Measurements from ENCODE around the gene CERT1.
"Not testable (repeated sequence)": the region's sequence is repeated elsewhere in the genome, so short reads cannot be mapped to it uniquely, and the experiment has no call there.

CERT1 gene, protein sequence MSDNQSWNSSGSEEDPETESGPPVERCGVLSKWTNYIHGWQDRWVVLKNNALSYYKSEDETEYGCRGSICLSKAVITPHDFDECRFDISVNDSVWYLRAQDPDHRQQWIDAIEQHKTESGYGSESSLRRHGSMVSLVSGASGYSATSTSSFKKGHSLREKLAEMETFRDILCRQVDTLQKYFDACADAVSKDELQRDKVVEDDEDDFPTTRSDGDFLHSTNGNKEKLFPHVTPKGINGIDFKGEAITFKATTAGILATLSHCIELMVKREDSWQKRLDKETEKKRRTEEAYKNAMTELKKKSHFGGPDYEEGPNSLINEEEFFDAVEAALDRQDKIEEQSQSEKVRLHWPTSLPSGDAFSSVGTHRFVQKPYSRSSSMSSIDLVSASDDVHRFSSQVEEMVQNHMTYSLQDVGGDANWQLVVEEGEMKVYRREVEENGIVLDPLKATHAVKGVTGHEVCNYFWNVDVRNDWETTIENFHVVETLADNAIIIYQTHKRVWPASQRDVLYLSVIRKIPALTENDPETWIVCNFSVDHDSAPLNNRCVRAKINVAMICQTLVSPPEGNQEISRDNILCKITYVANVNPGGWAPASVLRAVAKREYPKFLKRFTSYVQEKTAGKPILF

DNA sequence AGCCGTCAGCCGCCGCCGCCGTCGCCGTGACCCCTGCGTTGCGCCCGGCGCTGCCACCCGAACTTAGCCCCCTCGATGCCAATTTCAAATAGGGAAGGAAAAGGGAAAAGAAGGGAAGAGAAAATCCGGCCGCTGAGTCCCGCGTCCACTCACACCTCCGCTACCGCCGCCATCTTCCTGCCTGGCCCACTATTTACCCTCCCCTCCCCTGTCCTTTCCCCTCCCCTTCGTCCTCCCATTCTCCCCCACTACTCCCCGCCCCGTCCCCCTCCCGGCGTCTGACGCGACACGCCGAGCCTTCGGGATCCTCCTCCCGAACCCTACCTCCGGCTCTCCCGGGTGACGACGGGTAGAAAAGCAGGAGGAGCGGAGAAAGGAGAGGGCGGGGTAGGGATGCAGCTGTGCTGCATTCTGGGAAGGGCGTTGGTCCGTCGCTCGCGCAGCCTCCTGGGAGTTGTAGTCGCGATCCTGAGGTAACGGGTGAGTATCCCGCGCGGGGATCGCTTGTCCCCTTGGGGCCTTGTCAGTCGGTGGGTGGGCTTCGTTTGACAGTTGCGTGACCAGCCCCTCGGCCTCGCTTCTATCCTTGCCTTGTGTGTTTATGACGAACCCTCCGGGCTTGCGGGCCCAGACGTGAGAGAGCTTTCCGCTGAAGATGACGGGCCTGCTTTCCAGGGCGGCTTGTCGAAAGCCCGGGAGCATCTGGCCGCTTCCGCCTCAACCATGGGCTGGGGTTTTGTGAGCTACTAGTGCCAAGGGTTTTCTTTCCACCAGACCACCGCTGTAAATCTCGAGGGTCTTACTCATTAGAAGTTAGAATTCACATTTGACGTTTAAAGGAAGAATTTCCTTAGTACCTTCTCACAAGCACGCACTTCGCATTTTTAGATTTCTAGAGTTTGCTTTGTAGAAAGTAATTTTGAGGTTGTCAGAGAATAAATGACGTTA lies at the start of gene CERT1, which contains the start of gene POLK:
Gene CERT1 (minus strand): TSS at position 195 of the 948 bp plus-strand sequence. CDS start 422 bp downstream, outside the sequence.
Gene POLK (plus strand): TSS at position 457 of the 948 bp plus-strand sequence.
- peak; percentile 98 for DNase-seq (ENCODE audit: low read depth in 2 of 2)

DNA sequence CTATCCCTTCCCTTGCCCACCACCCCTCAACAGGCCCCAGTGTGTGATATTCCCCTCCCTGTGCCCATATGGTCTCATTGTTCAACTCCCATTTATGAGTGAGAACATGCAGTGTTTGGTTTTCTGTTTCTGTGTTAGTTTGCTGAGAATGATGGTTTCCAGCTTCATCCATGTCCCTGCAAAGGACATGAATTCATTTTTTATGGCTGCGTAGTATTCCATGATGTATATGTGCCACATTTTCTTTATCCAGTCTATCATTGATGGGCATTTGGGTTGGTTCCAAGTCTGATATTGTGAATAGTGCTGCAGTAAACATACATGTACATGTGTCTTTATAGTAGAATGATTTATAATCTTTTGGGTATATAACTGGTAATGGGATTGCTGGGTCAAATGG lies 49.2 kb upstream of the CERT1 start:
- DNase-seq (ENCODE audit: low read depth in 2 of 2) = not testable (repeated sequence)

DNA sequence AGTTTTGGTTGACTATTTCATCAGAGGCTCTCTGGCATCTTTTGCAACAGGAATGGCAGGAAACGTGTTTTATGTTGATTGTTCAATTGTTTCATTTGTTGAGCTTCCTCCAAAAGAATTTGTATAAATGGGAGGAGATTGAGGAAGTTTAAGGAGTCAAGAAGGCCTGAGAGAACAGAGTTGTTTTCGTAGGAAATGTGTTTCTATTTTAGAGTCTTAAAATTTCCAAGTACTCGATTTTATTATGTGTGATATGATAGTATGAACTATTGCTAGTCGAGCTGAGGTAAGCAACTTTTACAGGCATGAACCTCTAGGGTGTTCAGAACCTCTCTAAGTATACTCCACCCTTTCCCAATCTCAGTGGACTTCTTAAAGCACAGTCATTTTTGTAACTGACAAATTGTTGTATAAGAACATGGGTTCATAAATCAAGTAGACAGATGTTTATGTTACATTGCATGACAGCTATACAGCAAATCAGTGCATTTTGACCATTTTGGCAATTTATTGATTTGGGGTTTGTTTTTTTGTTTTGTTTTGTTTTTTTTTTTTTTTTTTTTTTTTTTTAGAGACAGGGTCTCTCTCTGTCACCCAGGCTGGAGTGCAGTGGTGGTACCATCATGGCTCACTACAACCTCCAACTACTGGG lies 47.7 kb upstream of the CERT1 start:
- DNase-seq (ENCODE audit: low read depth in 2 of 2) = no peak

DNA sequence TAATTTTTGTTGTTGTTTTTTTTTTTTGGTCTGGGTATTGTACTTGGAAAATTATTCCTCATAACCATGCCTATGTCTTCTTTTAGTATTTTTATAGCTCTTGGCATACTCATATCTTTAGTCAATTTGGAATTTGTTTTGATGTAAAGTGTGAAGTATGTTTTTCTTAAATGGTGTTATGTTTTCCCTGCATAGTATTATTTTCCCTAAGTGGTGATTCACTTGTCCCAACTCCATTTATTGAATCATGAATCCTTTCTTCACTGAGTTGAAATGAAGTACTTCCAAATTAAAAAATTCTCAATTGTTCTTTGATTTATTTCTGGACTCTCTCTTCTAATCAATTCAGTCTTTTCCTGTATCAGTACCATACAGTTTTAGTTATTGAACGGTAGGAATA lies 46.8 kb upstream of the CERT1 start:
- DNase-seq (ENCODE audit: low read depth in 2 of 2) = no peak

DNA sequence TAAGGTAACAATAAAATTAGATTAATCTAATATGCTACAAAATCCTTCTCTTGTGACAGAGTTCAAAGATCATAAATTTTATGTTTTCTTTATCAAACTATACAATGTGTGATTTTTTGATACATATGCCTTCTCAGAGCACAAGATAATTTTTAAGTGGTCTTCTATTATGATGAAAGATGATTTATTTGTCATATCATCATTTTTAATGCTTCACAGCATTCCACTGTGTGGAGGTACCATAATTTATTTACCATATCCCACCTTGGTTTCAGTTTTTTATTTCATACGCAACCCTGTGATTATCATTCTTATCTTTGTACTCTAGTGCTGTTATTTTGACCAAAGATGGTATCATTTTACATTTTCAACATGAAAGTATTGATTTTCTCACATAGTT lies 41.9 kb upstream of the CERT1 start:
- DNase-seq (ENCODE audit: low read depth in 2 of 2) = no peak

DNA sequence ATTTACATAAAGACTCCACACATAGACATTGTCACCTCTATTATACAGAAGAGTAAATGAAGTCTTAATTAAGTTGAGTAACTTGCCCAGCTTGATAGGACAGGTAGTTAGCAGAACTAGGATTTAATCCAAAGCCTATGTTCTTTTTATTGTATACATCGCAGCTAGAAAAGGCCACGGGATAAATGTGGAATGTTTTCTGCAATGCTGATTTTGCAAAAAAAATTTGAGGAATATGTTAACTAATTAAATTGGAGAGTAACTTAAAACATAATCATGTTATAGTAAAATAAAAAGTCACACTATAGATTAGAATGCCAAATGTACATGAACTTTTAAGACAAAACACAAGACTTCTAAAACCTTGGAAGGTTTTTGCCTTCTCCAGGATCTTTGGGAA lies 41.3 kb upstream of the CERT1 start:
- DNase-seq (ENCODE audit: low read depth in 2 of 2) = no peak

DNA sequence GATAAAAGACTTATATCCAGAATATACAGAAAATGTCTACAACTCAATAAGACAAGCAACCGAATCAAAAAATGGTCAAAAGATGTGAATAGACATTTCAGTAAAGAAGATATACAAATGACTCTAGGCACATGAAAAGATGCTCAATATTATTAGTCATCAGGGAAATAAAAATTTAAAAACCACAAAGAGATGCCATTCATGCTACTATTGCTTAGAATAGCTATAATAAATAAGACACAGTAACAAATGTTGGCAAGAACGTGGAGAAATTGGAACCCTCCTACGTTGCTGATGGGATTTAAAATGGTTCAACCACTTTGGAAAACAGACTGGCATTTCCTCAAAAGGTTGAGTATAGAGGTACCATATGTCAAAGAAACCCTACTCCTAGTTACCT lies 40.0 kb upstream of the CERT1 start:
- DNase-seq (ENCODE audit: low read depth in 2 of 2) = peak; percentile 32 to 49

DNA sequence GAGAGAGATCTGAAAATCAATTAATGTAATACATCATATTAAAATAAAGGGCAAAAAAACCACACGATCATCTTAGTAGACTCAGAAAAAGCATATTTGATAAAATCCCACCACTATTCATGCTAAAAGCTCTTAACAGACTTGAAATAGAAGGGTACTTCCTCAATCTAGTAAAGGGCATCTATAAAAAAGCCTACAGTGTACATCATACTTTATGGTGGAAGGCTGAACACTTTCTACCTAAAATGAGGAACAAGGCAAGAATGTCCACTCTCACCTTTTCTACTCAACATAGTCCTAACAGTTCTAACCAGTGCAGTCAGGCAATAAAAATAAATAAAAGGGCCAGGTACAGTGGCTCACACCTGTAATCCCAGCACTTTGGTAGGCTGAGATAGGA lies 39.2 kb upstream of the CERT1 start:
- DNase-seq (ENCODE audit: low read depth in 2 of 2) = no peak

DNA sequence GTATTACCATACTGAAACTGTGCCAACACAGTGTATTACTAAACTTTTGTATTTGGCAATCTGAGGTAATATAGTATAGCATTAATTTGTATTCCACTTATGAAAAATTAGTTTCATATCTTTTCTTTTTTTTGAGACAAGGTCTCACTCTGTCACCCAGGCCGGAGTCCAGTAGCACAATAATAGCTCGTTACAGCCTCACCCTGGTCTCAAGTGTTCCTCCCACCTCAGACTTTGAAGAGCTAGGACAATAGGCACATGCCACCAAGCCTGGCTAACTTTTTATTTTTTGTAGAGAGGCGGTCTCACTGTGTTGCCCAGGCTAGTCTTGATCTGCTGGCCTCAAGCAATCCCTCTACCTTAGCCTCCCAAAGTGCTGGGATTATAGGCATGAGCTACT lies 36.4 kb upstream of the CERT1 start:
- DNase-seq (ENCODE audit: low read depth in 2 of 2) = no peak

DNA sequence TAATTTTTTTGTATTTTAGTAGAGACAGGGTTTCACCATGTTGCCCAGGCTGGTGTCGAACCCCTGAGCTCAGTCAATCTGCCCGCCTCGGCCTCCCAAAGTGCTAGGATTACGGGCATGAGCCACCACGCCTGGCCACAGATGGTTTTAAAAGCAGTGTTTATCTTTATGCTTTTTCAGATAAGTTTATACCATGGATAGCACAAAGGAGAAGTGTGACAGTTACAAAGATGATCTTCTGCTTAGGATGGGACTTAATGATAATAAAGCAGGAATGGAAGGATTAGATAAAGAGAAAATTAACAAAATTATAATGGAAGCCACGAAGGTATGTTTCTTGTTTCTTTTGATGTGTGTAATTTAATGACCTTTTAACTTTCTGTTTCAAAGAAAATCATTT lies 35.4 kb upstream of the CERT1 start:
- DNase-seq (ENCODE audit: low read depth in 2 of 2) = no peak

DNA sequence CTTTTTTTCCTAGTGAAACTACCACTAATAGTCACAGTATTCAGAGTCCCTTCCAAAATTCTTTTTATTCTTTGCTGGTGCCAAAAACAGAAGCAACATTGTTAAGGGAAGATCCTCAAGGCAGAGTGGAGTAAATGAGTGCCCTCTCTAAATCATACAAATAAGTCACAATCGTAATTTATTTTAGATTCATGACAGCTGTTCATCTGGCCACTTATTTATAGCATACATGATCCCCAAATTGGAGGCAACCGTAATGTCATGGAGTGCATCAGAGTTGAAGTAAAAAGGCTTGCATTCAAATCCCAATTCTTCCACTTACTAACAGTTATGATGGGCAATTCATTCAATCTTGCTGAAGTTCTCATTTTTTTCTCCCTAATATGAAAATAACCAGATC lies 33.7 kb upstream of the CERT1 start:
- DNase-seq (ENCODE audit: low read depth in 2 of 2) = no peak

DNA sequence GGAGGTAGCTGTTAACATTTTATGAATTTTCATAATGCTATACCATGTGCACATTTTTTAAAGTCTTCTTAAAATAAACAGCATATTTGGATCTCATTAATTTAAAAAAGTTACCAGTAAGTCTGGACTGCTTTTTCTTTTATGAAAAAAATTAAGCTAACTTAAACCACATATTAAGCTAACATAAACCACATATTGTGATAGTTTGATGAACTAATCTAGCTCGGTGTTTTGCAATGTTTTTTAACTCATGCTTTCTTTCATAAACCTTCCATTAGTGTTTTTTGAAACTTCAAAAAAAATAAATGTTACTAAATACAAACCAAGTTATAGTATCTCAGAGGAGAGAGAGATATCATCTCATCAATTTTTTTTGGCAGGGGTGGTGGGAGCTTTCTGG lies 26.8 kb upstream of the CERT1 start:
- DNase-seq (ENCODE audit: low read depth in 2 of 2) = no peak

DNA sequence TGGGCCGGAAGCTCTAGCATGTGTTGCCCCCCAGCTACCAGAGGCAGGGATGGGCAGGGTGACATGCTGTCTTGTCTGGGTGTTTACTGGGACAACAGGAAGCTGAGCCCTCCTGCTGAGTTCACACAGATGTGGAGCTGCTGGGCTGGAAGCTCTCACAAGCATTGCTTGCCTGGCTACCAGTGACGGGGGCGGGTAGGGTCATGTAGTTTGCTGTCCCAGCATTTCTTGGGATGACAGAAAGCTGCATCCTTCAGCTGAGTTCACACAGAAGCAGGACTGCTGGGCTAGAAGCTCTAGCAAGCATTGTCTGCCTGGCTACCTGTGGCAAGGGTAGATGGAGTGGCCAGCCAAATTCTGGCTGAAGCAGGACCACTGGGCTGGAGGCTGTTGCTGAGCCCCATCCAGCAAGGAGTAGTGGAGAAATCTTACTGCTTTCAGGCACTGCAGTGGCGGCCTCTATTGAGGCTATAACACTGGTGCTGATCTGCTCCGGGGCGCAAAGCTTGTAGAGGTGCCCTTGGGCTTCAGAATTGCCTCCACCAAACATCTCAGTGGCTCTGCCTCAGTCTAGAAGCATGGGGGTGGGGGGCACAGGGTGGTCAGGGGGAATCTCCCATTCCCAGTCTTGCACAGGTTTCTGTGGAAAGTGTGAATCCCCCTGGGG lies 25.4 kb upstream of the CERT1 start:
- DNase-seq (ENCODE audit: low read depth in 2 of 2) = no peak

DNA sequence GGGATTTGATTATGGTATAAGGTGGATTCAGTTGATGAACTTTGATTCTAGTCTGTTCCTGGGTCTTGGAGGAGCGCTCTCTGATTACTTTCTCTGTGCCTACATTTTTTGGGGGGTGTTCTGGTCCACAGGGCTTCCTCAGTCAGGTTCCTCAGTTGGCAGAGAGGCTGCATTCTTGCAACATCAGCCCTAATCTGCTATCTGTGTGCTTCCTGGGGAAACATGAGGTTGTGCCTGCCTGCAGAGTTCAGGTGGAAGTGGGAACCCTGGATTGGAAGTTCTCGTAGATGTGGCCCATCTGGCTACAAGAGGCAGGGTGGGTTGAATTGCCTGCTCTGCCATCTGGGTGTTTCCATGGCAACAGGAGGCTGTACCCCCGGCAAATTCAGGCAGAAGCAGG lies 24.7 kb upstream of the CERT1 start:
- DNase-seq (ENCODE audit: low read depth in 2 of 2) = no peak

DNA sequence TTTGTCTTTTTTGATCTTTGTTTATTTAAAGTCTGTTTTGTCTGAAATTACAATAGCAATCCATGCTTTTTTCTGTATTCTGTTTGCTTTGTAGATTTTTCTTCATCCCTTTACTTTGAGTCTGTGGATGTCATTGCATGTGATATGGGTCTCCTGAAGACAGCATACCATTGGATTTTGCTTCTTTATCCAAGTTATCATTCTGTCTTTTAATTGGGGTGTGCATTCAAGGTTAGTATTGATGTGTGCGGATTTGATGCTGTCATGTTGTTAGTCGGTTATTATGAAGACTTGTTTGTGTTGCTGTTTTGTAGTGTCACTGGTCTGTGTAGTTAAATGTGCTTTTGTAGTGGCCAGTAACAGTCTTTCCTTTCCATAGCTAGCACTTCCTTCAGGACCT lies 23.3 kb upstream of the CERT1 start:
- no peak for DNase-seq (ENCODE audit: low read depth in 2 of 2)

DNA sequence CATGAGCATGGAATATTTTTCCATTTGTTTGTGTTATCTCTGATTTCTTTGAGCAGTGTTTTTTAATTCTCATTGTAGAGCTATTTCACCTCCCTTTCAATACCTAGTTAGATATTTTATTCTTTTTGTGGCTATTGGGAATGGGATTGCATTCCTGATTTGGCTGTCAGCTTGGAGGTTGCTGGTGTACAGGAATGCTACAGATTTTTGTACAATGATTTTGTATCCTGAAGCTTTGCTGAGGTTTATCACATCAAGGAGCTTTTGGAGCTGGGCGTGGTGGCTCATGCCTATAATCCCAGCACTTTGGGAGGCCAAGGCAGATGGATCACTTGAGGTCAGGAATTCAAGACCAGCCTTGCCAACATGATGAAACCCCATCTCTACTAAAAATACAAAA lies 22.3 kb upstream of the CERT1 start:
- DNase-seq (ENCODE audit: low read depth in 2 of 2) = peak; percentile 42 to 44

DNA sequence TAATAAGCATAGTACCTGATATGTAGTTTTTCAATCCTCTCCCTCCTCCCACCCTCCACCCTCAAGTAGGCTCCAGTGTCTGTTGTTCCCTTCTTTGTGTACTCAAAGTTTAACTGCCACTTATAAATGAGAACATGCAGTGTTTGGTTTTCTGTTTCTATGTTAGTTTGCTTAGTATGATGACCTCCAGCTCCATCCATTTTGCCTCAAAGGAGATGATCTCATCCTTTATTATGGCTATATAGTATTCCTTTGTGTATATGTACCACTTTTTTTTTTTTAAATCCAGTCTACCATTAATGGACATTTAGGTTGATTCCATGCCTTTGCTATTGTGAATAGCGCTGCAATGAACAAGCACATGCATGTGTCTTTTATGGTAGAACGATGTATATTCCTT lies 20.8 kb upstream of the CERT1 start:
- no peak for DNase-seq (ENCODE audit: low read depth in 2 of 2)

DNA sequence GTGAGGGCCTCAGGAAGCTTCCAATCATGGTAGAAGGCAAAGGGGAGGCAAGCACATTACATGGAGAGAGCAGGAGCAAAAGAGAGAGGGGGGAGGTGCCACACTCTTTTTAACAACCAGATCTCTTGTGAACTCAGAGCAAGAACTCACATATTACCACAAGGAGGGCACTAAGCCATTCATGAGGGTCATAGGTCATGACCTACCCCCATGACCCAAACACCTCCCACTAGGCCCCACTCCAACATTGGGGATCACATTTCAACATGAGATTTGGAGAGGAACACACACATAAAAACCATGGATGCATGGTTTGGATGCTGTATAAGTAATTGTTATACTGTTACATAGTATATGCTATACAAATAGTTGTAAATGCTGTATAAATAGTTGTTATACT lies 17.8 kb upstream of the CERT1 start:
- DNase-seq (ENCODE audit: low read depth in 2 of 2) = no peak

DNA sequence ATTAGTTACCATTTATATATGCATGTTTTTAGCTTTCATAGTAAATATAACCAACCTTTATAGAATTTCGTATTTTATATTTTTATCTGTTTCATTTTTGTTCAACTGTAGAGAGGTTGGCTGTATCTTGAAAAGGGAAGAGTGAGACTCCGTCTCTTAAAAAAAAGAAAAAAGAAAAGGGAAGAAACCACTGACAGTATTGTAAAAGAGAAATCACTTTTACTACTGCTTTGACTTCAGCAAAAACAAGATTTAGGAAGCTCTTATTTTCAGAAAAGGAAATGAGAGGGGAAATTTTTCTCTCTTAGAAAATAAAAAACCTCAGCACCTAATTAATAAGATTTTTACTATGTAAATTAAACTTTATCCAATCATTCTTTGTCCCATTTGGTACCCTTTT lies 14.6 kb upstream of the CERT1 start:
- no peak for DNase-seq (ENCODE audit: low read depth in 2 of 2)

DNA sequence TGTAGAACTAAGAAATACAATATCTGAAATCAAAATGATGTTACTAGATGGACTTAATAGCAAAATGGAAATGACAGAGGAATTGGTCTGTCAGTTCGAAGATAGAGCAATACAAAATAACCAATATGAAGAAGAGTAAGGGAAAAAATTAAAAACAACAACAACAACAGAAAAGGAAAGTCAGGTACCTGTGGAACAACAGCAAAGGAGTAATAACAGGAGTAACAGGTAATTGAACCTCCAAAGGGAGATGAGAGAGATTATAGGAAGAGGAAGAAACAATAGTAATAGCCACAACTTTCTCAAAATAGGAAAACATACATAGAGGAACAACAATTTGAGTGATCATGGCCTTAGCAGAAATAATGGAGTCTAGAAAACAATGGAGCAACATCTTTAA lies 13.9 kb upstream of the CERT1 start:
- no peak for DNase-seq (ENCODE audit: low read depth in 2 of 2)

DNA sequence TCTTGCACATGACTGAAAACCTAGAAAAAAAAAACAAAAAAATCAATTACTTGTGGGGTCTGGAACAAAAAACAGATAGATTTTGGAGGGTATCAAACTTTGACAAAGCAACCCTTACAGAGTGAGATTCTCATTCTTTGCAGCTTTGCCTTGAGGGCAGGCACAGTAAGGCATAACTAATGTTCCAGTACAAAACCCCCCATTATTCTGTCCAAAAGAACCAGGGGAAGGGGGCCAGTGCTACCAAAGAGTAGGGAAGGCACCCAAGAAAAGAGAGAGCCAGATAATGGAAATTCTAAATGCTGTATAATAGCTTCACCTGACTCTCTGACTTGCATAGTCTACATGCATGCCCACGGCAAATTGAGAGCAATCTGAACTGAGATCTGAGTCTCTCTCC lies 13.2 kb upstream of the CERT1 start:
- DNase-seq (ENCODE audit: low read depth in 2 of 2) = no peak

Data from fibroblast of skin of left quadriceps (primary cell).